Measurements from ENCODE around the gene NANOS3. TPM values are rescaled to one million over a fixed set of nuclear protein-coding genes. Genes with fewer than 3 reads are reported as not detected.

Gene NANOS3
- total RNA-seq, 1 experiment from 2014 or later, result 1.1 TPM

- TF ChIP-seq ZNF423 (CRISPR knock-in tag; IDR thresholded peaks at IDR 0.05) (no peak), ZNF416 (CRISPR knock-in tag; IDR thresholded peaks at IDR 0.05) (no peak), PRDM15 (CRISPR knock-in tag; IDR thresholded peaks at IDR 0.05) (no peak), FOXP1 (CRISPR knock-in tag; IDR thresholded peaks at IDR 0.05; ENCODE audit: borderline replicate concordance) (no peak; the same call in 1 of the 2 replicates), STAT6 (CRISPR knock-in tag; conservative IDR thresholded peaks at IDR 0.05; ENCODE audit: low read depth) (no peak), NFE2L1 (CRISPR knock-in tag; IDR thresholded peaks at IDR 0.05) (no peak), ZNF671 (CRISPR knock-in tag; IDR thresholded peaks at IDR 0.05) (no peak), USF2 (CRISPR knock-in tag; IDR thresholded peaks at IDR 0.05) (no peak; the same call in 1 of the 2 replicates), GTF2I (CRISPR knock-in tag; conservative IDR thresholded peaks at IDR 0.05) (0 out of 2 replicates have a peak, but pooled peaks have one; percentile 36), GABPB1 (CRISPR knock-in tag; IDR thresholded peaks at IDR 0.05) (no peak), ZNF263 (CRISPR knock-in tag; IDR thresholded peaks at IDR 0.05; ENCODE audit: low read depth) (peak; percentile 69; the same call in 1 of the 2 replicates), AFF4 (CRISPR knock-in tag; IDR thresholded peaks at IDR 0.05; ENCODE audit: borderline replicate concordance) (no peak), CBFB (CRISPR knock-in tag; IDR thresholded peaks at IDR 0.05; ENCODE audit: low read depth) (no peak), SP1 (CRISPR knock-in tag; conservative IDR thresholded peaks at IDR 0.05) (peak; percentile 58), GRHL2 (CRISPR knock-in tag; IDR thresholded peaks at IDR 0.05; ENCODE audit: insufficient replicate concordance, severe bottlenecking) (no peak), OVOL2 (CRISPR knock-in tag; IDR thresholded peaks at IDR 0.05; ENCODE audit: borderline replicate concordance) (no peak), NR3C1 (CRISPR knock-in tag; conservative IDR thresholded peaks at IDR 0.05; ENCODE audit: low read depth) (no peak), ZMAT4 (CRISPR knock-in tag; IDR thresholded peaks at IDR 0.05) (no peak), CREM (CRISPR knock-in tag; IDR thresholded peaks at IDR 0.05) (no peak), SMAD4 (CRISPR knock-in tag; IDR thresholded peaks at IDR 0.05) (no peak), FOXK1 (CRISPR knock-in tag; IDR thresholded peaks at IDR 0.05) (0 out of 2 replicates have a peak, but pooled peaks have one; percentile 56), NR2C2 (CRISPR knock-in tag; IDR thresholded peaks at IDR 0.05) (no peak), TEAD4 (CRISPR knock-in tag; IDR thresholded peaks at IDR 0.05) (no peak), TP53 (CRISPR knock-in tag; IDR thresholded peaks at IDR 0.05) (0 out of 2 replicates have a peak, but pooled peaks have one; percentile 22)
- TF ChIP-seq, protein P1, sequence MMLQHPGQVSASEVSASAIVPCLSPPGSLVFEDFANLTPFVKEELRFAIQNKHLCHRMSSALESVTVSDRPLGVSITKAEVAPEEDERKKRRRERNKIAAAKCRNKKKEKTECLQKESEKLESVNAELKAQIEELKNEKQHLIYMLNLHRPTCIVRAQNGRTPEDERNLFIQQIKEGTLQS (CRISPR knock-in tag; conservative IDR thresholded peaks at IDR 0.05), result no peak
- TF ChIP-seq, protein P2, sequence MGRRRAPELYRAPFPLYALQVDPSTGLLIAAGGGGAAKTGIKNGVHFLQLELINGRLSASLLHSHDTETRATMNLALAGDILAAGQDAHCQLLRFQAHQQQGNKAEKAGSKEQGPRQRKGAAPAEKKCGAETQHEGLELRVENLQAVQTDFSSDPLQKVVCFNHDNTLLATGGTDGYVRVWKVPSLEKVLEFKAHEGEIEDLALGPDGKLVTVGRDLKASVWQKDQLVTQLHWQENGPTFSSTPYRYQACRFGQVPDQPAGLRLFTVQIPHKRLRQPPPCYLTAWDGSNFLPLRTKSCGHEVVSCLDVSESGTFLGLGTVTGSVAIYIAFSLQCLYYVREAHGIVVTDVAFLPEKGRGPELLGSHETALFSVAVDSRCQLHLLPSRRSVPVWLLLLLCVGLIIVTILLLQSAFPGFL (CRISPR knock-in tag; IDR thresholded peaks at IDR 0.05; ENCODE audit: borderline replicate concordance), result no peak
Measured at GRCh38 chr19:13847407-13848339, 29.3 kb upstream of the NANOS3 start (continued).

Data from WTC11 (cell line).